GM18505 (cell line): ENCODE results near the gene TBC1D1.

Experiments
- ATAC-seq: cut with Tn5 transposase; IDR thresholded peaks from one replicate; pipeline ENCODE4 v1.9.1; 2021; ENCODE audit not compliant: unreplicated experiment
- POLR2A ChIP-seq: IDR thresholded peaks from 4 replicates; pipeline ENCODE4 v1.6.1; 2011; ENCODE audit warnings: borderline replicate concordance; ENCODE audit not compliant: insufficient read depth, insufficient read length; ENCODE audit errors: extremely low read depth

Gene TBC1D1

DNA sequence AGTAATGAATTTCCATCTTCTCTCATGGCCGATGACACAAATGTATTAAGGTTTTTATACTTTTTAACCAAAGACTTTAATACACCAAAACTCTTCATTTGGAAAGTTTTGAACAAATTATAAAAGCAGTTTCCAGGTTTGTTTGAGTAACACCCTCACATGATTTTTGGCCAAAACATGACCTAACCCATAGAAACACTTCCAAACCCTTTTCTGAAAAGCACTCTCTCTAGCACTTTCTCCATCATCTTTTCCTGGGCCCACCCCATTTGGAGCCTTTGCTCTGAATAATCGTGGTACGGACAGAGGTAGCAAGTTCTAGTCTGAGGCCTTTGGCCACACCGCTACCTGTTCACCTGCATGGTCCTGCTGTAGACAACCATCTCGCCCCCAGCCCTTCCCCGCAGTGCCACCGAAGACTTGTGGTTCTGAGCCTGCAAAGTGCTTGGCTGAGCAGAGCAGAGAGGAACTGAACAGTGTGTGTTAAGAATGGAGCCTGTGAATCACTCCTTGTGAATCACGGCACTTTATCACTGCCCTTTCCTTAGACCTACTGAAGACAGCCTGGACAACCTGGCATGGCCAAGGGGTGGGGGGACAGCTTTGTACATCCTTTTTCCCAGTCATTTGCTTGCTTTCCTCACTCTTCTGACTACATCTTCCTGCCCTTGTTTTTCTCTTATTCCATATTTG is 251.1 kb downstream of the TBC1D1 start:
- ATAC-seq = no peak
- TF ChIP-seq POLR2A = no peak

DNA sequence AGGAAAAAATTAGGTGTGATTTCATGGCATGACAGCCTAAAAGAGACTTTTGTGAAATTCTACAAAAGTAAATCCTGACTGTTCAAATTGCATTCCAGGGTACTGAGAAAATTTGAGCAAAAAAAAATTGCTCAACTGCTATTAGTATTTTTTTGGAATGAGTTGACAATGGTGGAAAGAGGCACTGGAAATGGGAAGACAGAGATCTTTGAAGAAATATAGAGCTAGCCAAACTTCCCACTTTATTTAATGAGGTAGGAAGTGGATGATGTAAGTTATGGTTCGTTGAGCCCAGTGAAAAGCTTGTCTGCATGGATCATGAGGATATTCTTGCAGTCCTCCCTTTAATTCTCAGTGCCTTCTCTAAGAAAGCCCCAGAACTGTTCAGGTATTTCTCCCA is 253.1 kb downstream of the TBC1D1 start:
- TF ChIP-seq POLR2A = no peak

DNA sequence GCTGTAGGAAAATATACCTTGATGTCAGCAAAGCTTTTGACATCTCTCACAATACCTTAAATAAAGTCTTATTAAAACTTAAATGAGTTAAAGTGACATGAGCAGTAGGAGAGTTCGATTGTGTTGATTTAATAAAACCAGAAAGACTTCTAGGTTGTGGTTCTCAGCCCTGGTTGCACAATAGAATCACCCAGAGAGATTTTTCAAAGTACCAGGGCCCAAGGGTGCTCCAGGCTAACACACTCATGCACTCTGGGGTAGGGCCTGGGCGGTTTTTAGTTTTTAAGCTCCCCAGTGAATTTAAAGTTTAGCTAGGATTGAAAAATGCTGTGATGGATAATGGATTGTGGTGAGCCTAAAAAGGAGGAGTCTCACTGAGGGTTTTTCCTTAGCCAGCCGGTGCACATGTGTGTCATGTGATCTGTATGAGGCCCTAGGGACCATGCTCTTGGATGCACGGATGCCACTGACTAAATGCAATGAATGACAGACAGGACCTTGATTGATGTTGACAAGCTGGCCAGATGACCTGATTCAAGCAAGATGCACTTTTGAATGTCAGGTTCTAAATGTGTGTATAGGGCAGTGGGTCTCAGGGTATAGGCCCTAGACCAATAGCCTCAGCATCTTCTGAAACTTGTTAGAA is 254.3 kb downstream of the TBC1D1 start:
- ATAC-seq = no peak
- TF ChIP-seq POLR2A = no peak

More for the DNA sequence above, 253.1 kb downstream of the TBC1D1 start:
- ATAC-seq = no peak

DNA sequence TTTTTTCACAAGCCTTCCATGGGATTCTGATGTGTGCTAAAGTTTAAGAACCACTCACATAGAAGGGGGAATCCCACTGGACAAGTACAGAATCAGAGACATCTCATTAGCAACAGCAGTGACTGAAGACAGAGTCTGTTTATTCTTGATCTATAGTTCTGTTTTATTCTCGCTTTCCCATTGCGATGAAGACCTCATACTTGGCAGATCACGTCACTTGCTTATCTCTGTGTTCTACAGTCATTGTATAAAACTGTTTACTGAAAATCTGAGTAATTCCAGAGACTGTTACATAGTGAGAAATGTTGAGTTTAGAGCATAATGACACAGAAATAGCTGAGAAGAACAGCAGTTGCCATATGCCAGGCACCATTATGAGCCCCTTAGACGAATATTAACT is 254.9 kb downstream of the TBC1D1 start:
- no peak for ATAC-seq
- no peak for TF ChIP-seq POLR2A

DNA sequence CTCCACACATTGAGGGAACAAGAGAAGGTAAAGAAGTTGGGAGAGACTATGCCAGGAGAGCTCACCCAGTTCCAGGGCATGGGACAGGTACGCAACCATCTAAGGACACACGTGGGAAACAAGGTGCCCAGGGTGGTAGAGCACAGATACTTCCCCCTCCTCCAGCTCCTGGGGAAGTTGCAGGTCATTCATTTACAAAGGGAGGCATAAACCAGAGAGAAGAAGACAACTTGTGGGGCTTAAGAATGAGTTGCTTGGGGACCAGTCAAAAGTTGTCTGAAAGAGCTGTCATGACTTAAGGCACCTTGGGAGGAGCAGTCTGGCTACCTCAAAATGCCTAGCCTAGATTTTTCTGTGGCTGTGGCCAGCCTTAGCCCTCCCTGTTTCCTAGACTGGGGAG is 255.5 kb downstream of the TBC1D1 start:
- TF ChIP-seq POLR2A = no peak
- ATAC-seq = no peak

DNA sequence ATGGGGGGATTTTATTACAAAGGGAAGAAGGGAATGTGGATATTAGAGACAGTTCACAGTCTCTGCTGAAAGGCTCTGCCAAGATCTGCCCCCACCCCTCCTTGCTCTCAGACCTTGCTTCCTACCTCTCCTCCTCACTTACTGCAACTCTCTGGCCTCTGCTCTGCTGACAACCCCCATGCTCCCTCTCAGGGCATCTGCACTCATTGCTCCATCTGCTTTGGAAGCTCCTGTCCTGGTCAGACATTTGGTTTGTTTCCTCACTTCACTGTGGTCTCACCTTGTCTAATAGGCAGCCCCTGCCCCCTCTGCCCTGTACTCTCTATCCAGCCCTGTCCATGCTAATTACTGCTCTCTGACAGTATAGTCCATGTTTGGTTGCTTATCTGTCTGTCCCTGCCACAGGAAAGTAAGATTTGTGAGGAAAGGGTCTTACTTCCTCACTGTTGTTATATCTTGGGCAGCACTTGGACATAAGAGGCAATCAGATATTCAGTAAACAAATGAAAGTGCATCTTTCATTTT is 258.6 kb downstream of the TBC1D1 start:
- no peak for TF ChIP-seq POLR2A
- ATAC-seq = no peak

DNA sequence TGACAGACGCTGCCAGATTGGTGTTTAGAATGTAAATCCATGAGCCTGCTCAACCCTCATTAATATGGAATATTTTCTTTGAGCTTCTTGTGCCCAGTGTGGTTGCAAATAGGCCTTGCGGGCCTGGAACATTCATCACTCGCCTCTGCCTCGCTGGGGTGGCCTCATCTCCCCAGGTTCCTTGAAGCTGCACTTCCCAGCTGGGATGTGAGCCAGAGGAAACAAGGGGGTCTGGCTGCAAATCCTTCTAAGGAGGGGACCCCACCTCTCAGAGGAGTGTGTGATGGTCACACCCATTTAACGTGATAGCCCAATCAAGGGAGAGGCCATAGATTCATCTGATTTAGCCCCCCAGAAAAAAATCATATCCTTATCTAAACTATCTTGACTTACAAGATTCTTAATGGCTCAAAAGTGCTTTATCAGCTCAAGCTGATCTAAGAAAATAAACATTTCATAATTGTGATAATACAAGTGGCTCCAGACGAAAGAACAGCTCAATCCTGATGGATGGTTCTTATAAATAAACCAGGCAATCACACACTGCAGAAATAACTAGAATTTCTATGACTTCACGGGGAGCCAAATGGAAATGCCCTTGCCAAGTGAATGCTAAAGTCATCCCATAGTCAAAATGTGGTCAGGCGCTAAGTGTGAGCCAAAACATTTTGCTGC is 259.2 kb downstream of the TBC1D1 start:
- no peak for ATAC-seq
- TF ChIP-seq POLR2A = no peak

DNA sequence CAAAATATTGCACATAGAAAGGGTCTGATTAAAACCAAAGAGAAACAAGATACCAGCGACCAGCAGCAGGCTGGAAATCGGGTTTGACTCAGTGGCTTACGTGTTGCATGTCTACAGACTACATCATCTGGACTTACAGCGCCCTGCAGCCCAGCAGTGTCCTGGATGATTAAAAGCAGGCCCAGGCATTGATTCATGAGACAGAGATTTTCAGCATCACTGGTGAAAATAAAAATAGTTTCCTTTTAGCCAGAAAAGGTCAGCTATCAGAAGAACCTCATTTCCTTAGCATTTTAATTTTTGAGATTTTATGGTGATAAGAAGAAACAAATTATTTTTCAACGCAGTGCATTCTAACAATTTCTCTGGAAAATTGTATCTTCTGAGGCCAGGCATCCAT is 259.9 kb downstream of the TBC1D1 start:
- ATAC-seq = no peak
- TF ChIP-seq POLR2A = no peak

DNA sequence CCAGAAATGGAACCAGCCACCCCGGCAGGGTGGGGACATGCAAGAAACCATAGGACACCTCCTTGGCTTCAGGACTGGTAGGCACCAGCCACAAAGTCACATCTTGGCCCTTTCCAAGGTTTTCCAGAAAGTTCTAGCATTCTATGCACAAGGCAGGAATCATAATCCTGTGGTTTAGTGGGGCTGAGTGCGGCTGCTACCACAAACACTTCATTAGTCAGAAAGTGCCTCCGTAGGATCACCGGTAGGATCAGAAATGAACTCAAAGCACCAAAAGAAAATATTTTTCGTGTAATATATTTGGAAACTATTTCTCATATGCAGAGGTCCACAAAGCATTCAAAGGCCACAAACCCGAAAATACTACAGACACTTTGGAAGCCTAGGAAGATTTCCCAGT is 261.0 kb downstream of the TBC1D1 start:
- no peak for TF ChIP-seq POLR2A

DNA sequence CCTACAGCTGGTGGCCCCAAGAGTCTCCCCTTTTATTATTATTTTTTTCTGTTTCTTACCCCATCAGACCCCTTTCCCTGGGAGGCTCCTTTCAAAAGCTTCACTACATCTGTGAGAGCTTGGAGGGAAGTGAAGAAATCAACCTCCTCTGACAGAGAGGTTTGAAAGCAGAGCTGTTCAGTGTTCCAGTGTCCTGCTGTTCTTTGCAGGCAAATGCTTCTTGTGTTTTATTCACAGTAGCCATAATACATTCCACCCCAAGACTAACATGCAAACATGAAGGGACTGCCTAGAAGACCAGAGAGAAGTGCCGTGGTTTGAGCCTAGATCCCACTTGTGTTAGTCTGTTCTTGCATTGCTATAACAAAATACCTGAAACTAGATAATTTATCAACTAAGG is 261.4 kb downstream of the TBC1D1 start:
- ATAC-seq = no peak
- no peak for TF ChIP-seq POLR2A

More for the DNA sequence above, 261.0 kb downstream of the TBC1D1 start:
- ATAC-seq = no peak

DNA sequence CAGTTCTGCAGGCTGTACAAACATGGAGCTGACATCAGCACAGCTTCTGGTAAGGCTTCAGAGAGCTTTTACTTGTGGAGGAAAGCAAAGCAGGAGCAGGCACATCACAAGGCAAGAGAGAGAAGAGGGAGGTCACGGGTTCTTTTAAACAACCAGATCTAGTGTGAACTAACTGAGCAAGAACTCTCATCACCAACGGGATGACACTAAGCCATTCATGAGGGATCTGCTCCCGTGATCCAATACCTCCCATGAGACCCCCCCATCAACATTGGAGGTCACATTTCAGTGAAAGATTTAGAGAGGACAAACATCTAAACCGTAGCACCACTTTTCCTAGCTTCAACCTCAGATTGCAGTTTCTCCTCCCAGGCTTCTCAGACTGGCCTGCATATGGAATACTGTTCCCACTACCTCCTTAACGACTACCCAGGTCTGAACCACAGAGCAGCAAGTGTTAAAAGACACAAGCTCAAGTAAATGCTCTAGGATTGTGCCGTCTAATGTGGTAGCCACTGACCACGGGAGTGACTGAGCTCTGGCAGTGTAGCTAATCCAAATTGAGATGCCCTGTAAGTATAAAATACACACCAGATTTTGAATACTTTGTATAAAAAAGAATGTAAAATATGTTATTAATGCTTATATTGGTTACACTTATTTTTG is 262.0 kb downstream of the TBC1D1 start:
- TF ChIP-seq POLR2A = no peak
- no peak for ATAC-seq

DNA sequence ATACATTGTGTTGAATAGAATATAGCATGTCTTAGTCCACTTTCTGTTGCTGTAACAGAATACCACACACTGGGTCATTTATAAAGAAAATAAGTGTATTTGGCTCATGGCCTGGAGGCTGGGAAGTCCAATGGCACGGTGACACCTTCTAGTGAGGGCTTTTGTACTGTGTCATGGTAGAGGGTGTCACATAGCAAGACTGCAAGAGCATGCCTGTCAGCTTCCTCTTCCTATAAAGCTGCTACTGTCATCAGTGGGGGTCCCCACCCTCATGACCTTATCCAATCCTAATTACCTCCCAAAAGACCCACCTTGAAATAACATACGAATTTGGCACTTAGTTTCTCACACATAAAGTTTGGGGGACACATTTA is 262.5 kb downstream of the TBC1D1 start:
- TF ChIP-seq POLR2A = no peak
- no peak for ATAC-seq

DNA sequence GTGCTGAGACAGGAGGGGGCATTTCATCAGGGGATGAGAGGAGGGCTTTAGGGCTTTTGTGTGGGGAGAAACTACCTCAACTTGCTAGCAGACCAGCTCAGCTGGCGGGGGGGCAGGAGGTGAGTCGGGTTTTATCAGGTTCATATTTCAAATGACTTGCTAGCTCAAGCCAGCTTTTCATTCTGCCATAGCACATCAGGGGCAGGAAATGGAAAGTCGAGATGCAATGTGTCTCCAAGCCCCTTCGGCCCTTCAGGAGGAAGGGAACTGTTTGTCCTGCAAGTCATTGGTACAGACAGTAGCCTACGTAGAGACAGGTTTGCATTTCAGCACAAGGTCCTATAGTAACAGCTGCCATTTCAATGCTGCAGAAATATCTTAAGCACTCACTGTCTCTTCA is 263.4 kb downstream of the TBC1D1 start:
- TF ChIP-seq POLR2A = no peak
- ATAC-seq = no peak
